GM21367 (cell line): Measurements from ENCODE around the gene KRTAP10-10.
"Not testable (repeated sequence)": the region's sequence is repeated elsewhere in the genome, so short reads cannot be mapped to it uniquely, and the experiment has no call there.

Experiments used
- ATAC-seq: cut with Tn5 transposase; IDR thresholded peaks from one replicate; pipeline ENCODE4 v1.9.1; 2021; ENCODE audit not compliant: unreplicated experiment

KRTAP10-10 gene

GRCh38 chr21:44649521-44650100, 12.5 kb downstream of the KRTAP10-10 start:
- no peak for ATAC-seq

GRCh38 chr21:44650265-44650972, 13.3 kb downstream of the KRTAP10-10 start:
- ATAC-seq = no peak

GRCh38 chr21:44650973-44651675, 14.0 kb downstream of the KRTAP10-10 start:
- ATAC-seq = no peak

GRCh38 chr21:44653123-44653522, 16.0 kb downstream of the KRTAP10-10 start:
- ATAC-seq = no peak

- ATAC-seq = no peak
Observed at GRCh38 chr21:44653656-44654575, 16.8 kb downstream of the KRTAP10-10 start.

- ATAC-seq = no peak
Observed at GRCh38 chr21:44654576-44655175, 17.5 kb downstream of the KRTAP10-10 start, which contains the start of gene KRTAP12-4. TSS of gene KRTAP12-4 (minus strand) at chr21:44654659. CDS start at chr21:44654614, 45 bp downstream.

GRCh38 chr21:44656868-44657267, 19.7 kb downstream of the KRTAP10-10 start:
- no peak for ATAC-seq

GRCh38 chr21:44657635-44658540, 20.7 kb downstream of the KRTAP10-10 start, which contains the start of gene KRTAP12-3:
TSS of gene KRTAP12-3 (plus strand) at chr21:44657932. CDS start at chr21:44657980, 48 bp downstream.
- ATAC-seq = no peak

- no peak for ATAC-seq
Observed at GRCh38 chr21:44658541-44658910, 21.4 kb downstream of the KRTAP10-10 start.

GRCh38 chr21:44658913-44659595, 21.9 kb downstream of the KRTAP10-10 start:
- ATAC-seq = no peak

GRCh38 chr21:44661567-44661966, 24.4 kb downstream of the KRTAP10-10 start:
- not testable (repeated sequence) for ATAC-seq

- no peak for ATAC-seq
Observed at GRCh38 chr21:44664691-44665090, 27.5 kb downstream of the KRTAP10-10 start.

GRCh38 chr21:44666401-44667320, 29.5 kb downstream of the KRTAP10-10 start, which contains the start of gene KRTAP12-2:
TSS of gene KRTAP12-2 (minus strand) at chr21:44666927. CDS start at chr21:44666886, 41 bp downstream.
- no peak for ATAC-seq

- no peak for ATAC-seq
Observed at GRCh38 chr21:44667612-44668011, 30.5 kb downstream of the KRTAP10-10 start.

- ATAC-seq = no peak
Observed at GRCh38 chr21:44670642-44671432, 33.7 kb downstream of the KRTAP10-10 start.

GRCh38 chr21:44671911-44672310, 34.8 kb downstream of the KRTAP10-10 start:
- no peak for ATAC-seq

GRCh38 chr21:44677881-44678280, 40.7 kb downstream of the KRTAP10-10 start:
- ATAC-seq = no peak
